ENCODE measurements around the gene BMP7. TPM values are rescaled to one million over a fixed set of nuclear protein-coding genes. Genes with fewer than 3 reads are reported as not detected.

Gene BMP7
- total and polyA plus RNA-seq, 2 donors (not counting 3 experiments of a cell fraction or from before 2014, with no cell fraction given), result not detected

DNA sequence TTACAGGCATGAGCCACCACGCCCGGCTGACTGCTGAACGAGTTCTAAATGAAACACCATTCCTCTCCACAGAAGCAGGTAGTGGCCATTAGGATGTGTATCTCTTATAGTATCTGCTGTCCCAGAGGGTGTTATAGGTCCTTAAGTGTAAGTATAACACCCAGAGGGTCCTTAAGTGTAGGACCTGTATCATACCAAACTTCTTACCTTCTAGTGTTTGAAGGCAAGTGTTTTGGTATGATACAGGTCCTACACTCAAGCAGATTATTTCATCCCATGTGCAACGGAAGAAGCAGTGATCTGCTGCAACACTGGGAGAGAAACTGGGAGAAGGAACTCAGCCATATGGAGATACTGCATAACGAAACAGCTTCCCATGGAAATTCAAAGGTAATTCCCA lies 17.4 kb downstream of the BMP7 start:
- no TSS peak for BruUV-seq (replicated peaks)
- intact Hi-C loops (cut with micrococcal nuclease), result no loop called here
- dilution Hi-C loops (cut with MboI; ENCODE audit: extremely low pct_ligation_motif_present, low sequenced_read_pairs), result no loop called here

DNA sequence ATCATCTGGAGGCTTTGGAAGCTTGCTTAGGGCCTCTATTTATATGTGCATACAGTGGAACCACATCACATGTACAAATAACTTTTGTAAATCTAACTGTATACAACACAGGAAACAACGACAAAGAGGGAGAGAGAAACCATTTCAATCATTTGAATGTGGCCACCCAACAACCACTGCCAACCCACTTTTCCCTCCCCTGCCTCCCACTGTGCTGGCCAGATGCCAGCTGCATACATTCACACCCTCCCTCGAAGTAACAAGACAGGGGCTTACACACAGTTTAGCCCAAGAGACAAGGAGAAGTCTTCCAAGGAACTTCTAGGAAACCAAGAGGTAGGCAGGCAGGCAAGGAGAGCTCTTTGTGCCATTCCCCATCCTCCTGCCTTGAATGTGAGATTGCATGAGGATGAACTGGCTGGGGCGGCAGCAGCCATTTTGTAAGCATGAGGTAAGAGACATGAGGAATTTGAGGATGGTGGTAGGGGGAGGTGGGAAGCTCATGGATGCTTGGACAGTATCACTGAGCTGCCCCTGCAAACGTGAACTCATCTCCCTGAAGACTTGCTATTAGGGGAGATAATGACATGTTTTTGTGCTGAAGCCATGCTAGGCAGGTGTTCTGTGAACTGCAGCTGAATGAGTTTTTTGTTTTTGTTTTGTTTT lies 18.2 kb downstream of the BMP7 start:
- H3K4me3 ChIP-seq (replicated peaks in 1 of 3; ENCODE audit: insufficient read depth in 1 of 3, low read depth in 1 of 3, low read length in 3 of 3), result no peak overlapping the region
- H3K27ac ChIP-seq (ENCODE audit: insufficient read depth, low read depth, low read length), result no peak overlapping the region
- H3K36me3 ChIP-seq (ENCODE audit: control insufficient read depth in 2 of 2, extremely low read depth in 1 of 2, insufficient read depth in 2 of 2, low read length in 2 of 2), result no peaks in the 10 kb centered on the region
- no peak overlapping the region for H3K4me2 ChIP-seq (ENCODE audit: insufficient read depth, low read length)
- no peak overlapping the region for H2AFZ ChIP-seq (ENCODE audit: low read depth, low read length)
- FAIRE-seq (no peak), DNase-seq (ENCODE audit: low read depth, low spot score) (no peak)
- ChIA-PET CTCF (no interaction called here), POLR2A (no interaction called here)
- H3K79me2 ChIP-seq (ENCODE audit: control insufficient read depth, insufficient read depth, low read length), result no peaks in the 10 kb centered on the region
- BruUV-seq (replicated peaks), result no TSS peak
- H3K9me1 ChIP-seq (replicated peaks; ENCODE audit: control insufficient read depth, extremely low read depth, insufficient read depth, low read length), result no peaks in the 10 kb centered on the region
- no peak for TF ChIP-seq FOS (IDR thresholded peaks at IDR 0.05; ENCODE audit: borderline replicate concordance, insufficient read depth, low read length)
- no peak for TF ChIP-seq EZH2 (IDR thresholded peaks at IDR 0.05; ENCODE audit: borderline replicate concordance, low read depth, low read length, severe bottlenecking)
- TF ChIP-seq POLR2A (IDR thresholded peaks at IDR 0.05; ENCODE audit: low read depth, low read length), result no peak
- TF ChIP-seq, protein P1, sequence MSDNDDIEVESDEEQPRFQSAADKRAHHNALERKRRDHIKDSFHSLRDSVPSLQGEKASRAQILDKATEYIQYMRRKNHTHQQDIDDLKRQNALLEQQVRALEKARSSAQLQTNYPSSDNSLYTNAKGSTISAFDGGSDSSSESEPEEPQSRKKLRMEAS (IDR thresholded peaks at IDR 0.05; ENCODE audit: insufficient read depth, insufficient read length), result no peak
- no peak for TF ChIP-seq JUN (IDR thresholded peaks at IDR 0.05; ENCODE audit: borderline replicate concordance, insufficient read depth, insufficient read length, low read depth)
- TF ChIP-seq, protein P2, sequence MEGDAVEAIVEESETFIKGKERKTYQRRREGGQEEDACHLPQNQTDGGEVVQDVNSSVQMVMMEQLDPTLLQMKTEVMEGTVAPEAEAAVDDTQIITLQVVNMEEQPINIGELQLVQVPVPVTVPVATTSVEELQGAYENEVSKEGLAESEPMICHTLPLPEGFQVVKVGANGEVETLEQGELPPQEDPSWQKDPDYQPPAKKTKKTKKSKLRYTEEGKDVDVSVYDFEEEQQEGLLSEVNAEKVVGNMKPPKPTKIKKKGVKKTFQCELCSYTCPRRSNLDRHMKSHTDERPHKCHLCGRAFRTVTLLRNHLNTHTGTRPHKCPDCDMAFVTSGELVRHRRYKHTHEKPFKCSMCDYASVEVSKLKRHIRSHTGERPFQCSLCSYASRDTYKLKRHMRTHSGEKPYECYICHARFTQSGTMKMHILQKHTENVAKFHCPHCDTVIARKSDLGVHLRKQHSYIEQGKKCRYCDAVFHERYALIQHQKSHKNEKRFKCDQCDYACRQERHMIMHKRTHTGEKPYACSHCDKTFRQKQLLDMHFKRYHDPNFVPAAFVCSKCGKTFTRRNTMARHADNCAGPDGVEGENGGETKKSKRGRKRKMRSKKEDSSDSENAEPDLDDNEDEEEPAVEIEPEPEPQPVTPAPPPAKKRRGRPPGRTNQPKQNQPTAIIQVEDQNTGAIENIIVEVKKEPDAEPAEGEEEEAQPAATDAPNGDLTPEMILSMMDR (IDR thresholded peaks at IDR 0.05; ENCODE audit: extremely low read depth in 1 of 2, insufficient read depth in 1 of 2, low read depth in 1 of 2, low read length in 2 of 2), result no peak
- TF ChIP-seq MYC (IDR thresholded peaks at IDR 0.05; ENCODE audit: low read depth, low read length), result no peak
- no peak for TF ChIP-seq GATA2 (IDR thresholded peaks at IDR 0.05; ENCODE audit: insufficient read depth, insufficient read length, low read depth, low read length)
- TF ChIP-seq POLR2AphosphoS5 (IDR thresholded peaks at IDR 0.05; ENCODE audit: insufficient read depth, low read depth, low read length), result no peak
- H3K9me3 ChIP-seq (replicated peaks; ENCODE audit: control insufficient read depth, insufficient read depth, low read length), result no peaks in the 10 kb centered on the region
- no peak overlapping the region for H3K9ac ChIP-seq (replicated peaks; ENCODE audit: extremely low read depth, insufficient read depth, low read length)
- no peaks in the 10 kb centered on the region for H3K4me1 ChIP-seq (ENCODE audit: control insufficient read depth, extremely low read depth, insufficient read depth, low read length)
- no peaks in the 10 kb centered on the region for H3K27me3 ChIP-seq (ENCODE audit: control insufficient read depth in 2 of 2, insufficient read depth in 2 of 2, low read length in 2 of 2)
- no peaks in the 10 kb centered on the region for H4K20me1 ChIP-seq (replicated peaks; ENCODE audit: control insufficient read depth, extremely low read depth, insufficient read depth, low read length)
- intact Hi-C loops (cut with micrococcal nuclease), result no loop called here
- dilution Hi-C loops (cut with MboI; ENCODE audit: extremely low pct_ligation_motif_present, low sequenced_read_pairs), result no loop called here

More for the DNA sequence above, 17.4 kb downstream of the BMP7 start:
- H3K36me3 ChIP-seq (ENCODE audit: control insufficient read depth in 2 of 2, extremely low read depth in 1 of 2, insufficient read depth in 2 of 2, low read length in 2 of 2), result no peaks in the 10 kb centered on the region
- no peak overlapping the region for H3K27ac ChIP-seq (ENCODE audit: insufficient read depth, low read depth, low read length)
- no peak overlapping the region for H3K4me3 ChIP-seq (replicated peaks in 1 of 3; ENCODE audit: insufficient read depth in 1 of 3, low read depth in 1 of 3, low read length in 3 of 3)
- no peaks in the 10 kb centered on the region for H3K4me1 ChIP-seq (ENCODE audit: control insufficient read depth, extremely low read depth, insufficient read depth, low read length)
- no peak overlapping the region for H3K4me2 ChIP-seq (ENCODE audit: insufficient read depth, low read length)
- ChIA-PET CTCF (no interaction called here), POLR2A (no interaction called here)
- no peaks in the 10 kb centered on the region for H3K79me2 ChIP-seq (ENCODE audit: control insufficient read depth, insufficient read depth, low read length)
- DNase-seq (ENCODE audit: low read depth, low spot score) (no peak), FAIRE-seq (no peak)
- no peaks in the 10 kb centered on the region for H3K9me1 ChIP-seq (replicated peaks; ENCODE audit: control insufficient read depth, extremely low read depth, insufficient read depth, low read length)
- H4K20me1 ChIP-seq (replicated peaks; ENCODE audit: control insufficient read depth, extremely low read depth, insufficient read depth, low read length), result no peaks in the 10 kb centered on the region
- no peaks in the 10 kb centered on the region for H3K9me3 ChIP-seq (replicated peaks; ENCODE audit: control insufficient read depth, insufficient read depth, low read length)
- no peak overlapping the region for H3K9ac ChIP-seq (replicated peaks; ENCODE audit: extremely low read depth, insufficient read depth, low read length)
- no peak overlapping the region for H2AFZ ChIP-seq (ENCODE audit: low read depth, low read length)
- TF ChIP-seq POLR2A (IDR thresholded peaks at IDR 0.05; ENCODE audit: low read depth, low read length), result no peak
- H3K27me3 ChIP-seq (ENCODE audit: control insufficient read depth in 2 of 2, insufficient read depth in 2 of 2, low read length in 2 of 2), result no peaks in the 10 kb centered on the region

All from endothelial cell of umbilical vein (primary cell).